ENCODE results near the gene U2AF2.

Gene U2AF2

GRCh38 chr19:55635856-55636440 lies 18.9 kb upstream of the U2AF2 start:
- Histone ChIP-seq H3K27me3 (ENCODE audit: control insufficient read depth in 2 of 2, insufficient read depth in 2 of 2, low read length in 2 of 2) (no peaks in the 10 kb centered on the region), H3K9ac (ENCODE audit: low read depth in 1 of 2, low read length in 2 of 2) (peak overlapping the region; percentile 96 to 99), H3K27ac (ENCODE audit: low read depth in 2 of 2, low read length in 2 of 2) (peak overlapping the region in 1 of 2 donors; percentile 93), H3K4me3 (ENCODE audit: low read length in 2 of 2) (peak overlapping the region; percentile 94 to 99), H3K9me3 (ENCODE audit: control insufficient read depth in 2 of 2, low read length in 2 of 2) (no peaks in the 10 kb centered on the region), H3K36me3 (ENCODE audit: control insufficient read depth in 2 of 2, insufficient read depth in 2 of 2, low read length in 2 of 2) (no peaks in the 10 kb centered on the region), H3K4me1 (ENCODE audit: control insufficient read depth in 2 of 2, insufficient read depth in 2 of 2, low read length in 2 of 2) (peaks cover 24 to 33% of the 10 kb centered on the region in 2 donors)

GRCh38 chr19:55636723-55637122 lies 18.1 kb upstream of the U2AF2 start:
- Histone ChIP-seq H3K9me3 (ENCODE audit: control insufficient read depth in 2 of 2, low read length in 2 of 2) (no peaks in the 10 kb centered on the region), H3K36me3 (ENCODE audit: control insufficient read depth in 2 of 2, insufficient read depth in 2 of 2, low read length in 2 of 2) (no peaks in the 10 kb centered on the region), H3K4me3 (ENCODE audit: low read length in 2 of 2) (peak overlapping the region in 1 of 2 donors; percentile 99), H3K9ac (ENCODE audit: low read depth in 1 of 2, low read length in 2 of 2) (no peak overlapping the region), H3K27me3 (ENCODE audit: control insufficient read depth in 2 of 2, insufficient read depth in 2 of 2, low read length in 2 of 2) (no peaks in the 10 kb centered on the region), H3K4me1 (ENCODE audit: control insufficient read depth in 2 of 2, insufficient read depth in 2 of 2, low read length in 2 of 2) (peaks cover 26 to 37% of the 10 kb centered on the region in 2 donors), H3K27ac (ENCODE audit: low read depth in 2 of 2, low read length in 2 of 2) (no peak overlapping the region)

GRCh38 chr19:55637534-55637933 lies 17.3 kb upstream of the U2AF2 start:
- Histone ChIP-seq H3K9ac (ENCODE audit: low read depth in 1 of 2, low read length in 2 of 2) (no peak overlapping the region), H3K4me1 (ENCODE audit: control insufficient read depth in 2 of 2, insufficient read depth in 2 of 2, low read length in 2 of 2) (peaks cover 31 to 37% of the 10 kb centered on the region in 2 donors), H3K27me3 (ENCODE audit: control insufficient read depth in 2 of 2, insufficient read depth in 2 of 2, low read length in 2 of 2) (no peaks in the 10 kb centered on the region), H3K4me3 (ENCODE audit: low read length in 2 of 2) (no peak overlapping the region), H3K9me3 (ENCODE audit: control insufficient read depth in 2 of 2, low read length in 2 of 2) (no peaks in the 10 kb centered on the region), H3K36me3 (ENCODE audit: control insufficient read depth in 2 of 2, insufficient read depth in 2 of 2, low read length in 2 of 2) (no peaks in the 10 kb centered on the region), H3K27ac (ENCODE audit: low read depth in 2 of 2, low read length in 2 of 2) (no peak overlapping the region)

- H3K36me3 ChIP-seq (ENCODE audit: control insufficient read depth in 2 of 2, insufficient read depth in 2 of 2, low read length in 2 of 2), result no peaks in the 10 kb centered on the region
- H3K4me1 ChIP-seq (ENCODE audit: control insufficient read depth in 2 of 2, insufficient read depth in 2 of 2, low read length in 2 of 2), result peaks cover 40 to 44% of the 10 kb centered on the region in 2 donors
- no peaks in the 10 kb centered on the region for H3K9me3 ChIP-seq (ENCODE audit: control insufficient read depth in 2 of 2, low read length in 2 of 2)
- no peak overlapping the region for H3K9ac ChIP-seq (ENCODE audit: low read depth in 1 of 2, low read length in 2 of 2)
- H3K27me3 ChIP-seq (ENCODE audit: control insufficient read depth in 2 of 2, insufficient read depth in 2 of 2, low read length in 2 of 2), result no peaks in the 10 kb centered on the region
- no peak overlapping the region for H3K27ac ChIP-seq (ENCODE audit: low read depth in 2 of 2, low read length in 2 of 2)
- no peak overlapping the region for H3K4me3 ChIP-seq (ENCODE audit: low read length in 2 of 2)
Measured at GRCh38 chr19:55638864-55639359, 15.9 kb upstream of the U2AF2 start.

- H3K36me3 ChIP-seq (ENCODE audit: control insufficient read depth in 2 of 2, insufficient read depth in 2 of 2, low read length in 2 of 2), result peaks cover 0 to 7% of the 10 kb centered on the region in 2 donors
- H3K27ac ChIP-seq (ENCODE audit: low read depth in 2 of 2, low read length in 2 of 2), result peak overlapping the region; percentile 73 to 81
- H3K27me3 ChIP-seq (ENCODE audit: control insufficient read depth in 2 of 2, insufficient read depth in 2 of 2, low read length in 2 of 2), result no peaks in the 10 kb centered on the region
- H3K4me3 ChIP-seq (ENCODE audit: low read length in 2 of 2), result peak overlapping the region; percentile 69 to 71
- no peaks in the 10 kb centered on the region for H3K9me3 ChIP-seq (ENCODE audit: control insufficient read depth in 2 of 2, low read length in 2 of 2)
- H3K4me1 ChIP-seq (ENCODE audit: control insufficient read depth in 2 of 2, insufficient read depth in 2 of 2, low read length in 2 of 2), result peaks cover 41 to 55% of the 10 kb centered on the region in 2 donors
- H3K9ac ChIP-seq (ENCODE audit: low read depth in 1 of 2, low read length in 2 of 2), result peak overlapping the region; percentile 50 to 56
Measured at GRCh38 chr19:55640043-55640576, 14.7 kb upstream of the U2AF2 start.

- H3K27ac ChIP-seq (ENCODE audit: low read depth in 2 of 2, low read length in 2 of 2), result peak within 1 kb of the TSS; percentile 73 to 81
- H3K4me1 ChIP-seq (ENCODE audit: control insufficient read depth in 2 of 2, insufficient read depth in 2 of 2, low read length in 2 of 2), result peaks cover 34 to 49% of the 10 kb centered on the region in 2 donors
- no peaks in the 10 kb centered on the region for H3K9me3 ChIP-seq (ENCODE audit: control insufficient read depth in 2 of 2, low read length in 2 of 2)
- peak within 1 kb of the TSS; percentile 69 to 86 for H3K4me3 ChIP-seq (ENCODE audit: low read length in 2 of 2)
- H3K27me3 ChIP-seq (ENCODE audit: control insufficient read depth in 2 of 2, insufficient read depth in 2 of 2, low read length in 2 of 2), result no peaks in the 10 kb centered on the region
- peaks cover 3 to 12% of the 10 kb centered on the region in 2 donors for H3K36me3 ChIP-seq (ENCODE audit: control insufficient read depth in 2 of 2, insufficient read depth in 2 of 2, low read length in 2 of 2)
- H3K9ac ChIP-seq (ENCODE audit: low read depth in 1 of 2, low read length in 2 of 2), result peak within 1 kb of the TSS; percentile 50 to 68
Measured at GRCh38 chr19:55640577-55641425, 14.0 kb upstream of the U2AF2 start, which contains the start of gene ZNF580. ZNF580 (plus strand) TSS chr19:55641002; CDS start chr19:55642509, 1,507 bp downstream.

GRCh38 chr19:55641426-55642152 lies 13.2 kb upstream of the U2AF2 start:
- Histone ChIP-seq H3K27me3 (ENCODE audit: control insufficient read depth in 2 of 2, insufficient read depth in 2 of 2, low read length in 2 of 2) (no peaks in the 10 kb centered on the region), H3K27ac (ENCODE audit: low read depth in 2 of 2, low read length in 2 of 2) (peak overlapping the region; percentile 73 to 81), H3K36me3 (ENCODE audit: control insufficient read depth in 2 of 2, insufficient read depth in 2 of 2, low read length in 2 of 2) (peaks cover 3 to 12% of the 10 kb centered on the region in 2 donors), H3K9ac (ENCODE audit: low read depth in 1 of 2, low read length in 2 of 2) (peak overlapping the region; percentile 50 to 68), H3K4me1 (ENCODE audit: control insufficient read depth in 2 of 2, insufficient read depth in 2 of 2, low read length in 2 of 2) (peaks cover 30 to 41% of the 10 kb centered on the region in 2 donors), H3K9me3 (ENCODE audit: control insufficient read depth in 2 of 2, low read length in 2 of 2) (no peaks in the 10 kb centered on the region), H3K4me3 (ENCODE audit: low read length in 2 of 2) (peak overlapping the region; percentile 75 to 86)

GRCh38 chr19:55642153-55643002 lies 12.5 kb upstream of the U2AF2 start:
- H3K9me3 ChIP-seq (ENCODE audit: control insufficient read depth in 2 of 2, low read length in 2 of 2), result no peaks in the 10 kb centered on the region
- peak overlapping the region; percentile 75 to 86 for H3K4me3 ChIP-seq (ENCODE audit: low read length in 2 of 2)
- H3K27ac ChIP-seq (ENCODE audit: low read depth in 2 of 2, low read length in 2 of 2), result peak overlapping the region; percentile 54 to 81
- H3K4me1 ChIP-seq (ENCODE audit: control insufficient read depth in 2 of 2, insufficient read depth in 2 of 2, low read length in 2 of 2), result peaks cover 34 to 36% of the 10 kb centered on the region in 2 donors
- H3K27me3 ChIP-seq (ENCODE audit: control insufficient read depth in 2 of 2, insufficient read depth in 2 of 2, low read length in 2 of 2), result no peaks in the 10 kb centered on the region
- peak overlapping the region; percentile 39 to 72 for H3K9ac ChIP-seq (ENCODE audit: low read depth in 1 of 2, low read length in 2 of 2)
- peaks cover 3 to 12% of the 10 kb centered on the region in 2 donors for H3K36me3 ChIP-seq (ENCODE audit: control insufficient read depth in 2 of 2, insufficient read depth in 2 of 2, low read length in 2 of 2)
